GM04503 (cell line): ENCODE measurements around the gene LIN7C.

ENCODE experiments used
- DNase-seq: peaks from one replicate; pipeline ENCODE4 v3.0.0-alpha.2; 2012; ENCODE audit warnings: low read depth

Gene LIN7C

GRCh38 chr11:27507557-27508322 lies 1.2 kb upstream of the LIN7C start:
- DNase-seq: no peak

- DNase-seq: no peak
Measured at GRCh38 chr11:27505781-27506180, 788 bp downstream of the LIN7C start.

GRCh38 chr11:27504205-27504604 lies 2.4 kb downstream of the LIN7C start:
- DNase-seq: no peak

GRCh38 chr11:27501100-27501499 lies 5.5 kb downstream of the LIN7C start:
- no peak for DNase-seq

- DNase-seq: no peak
Measured at GRCh38 chr11:27497911-27498310, 8.7 kb downstream of the LIN7C start.

GRCh38 chr11:27497284-27497866 lies 9.2 kb downstream of the LIN7C start:
- no peak for DNase-seq

GRCh38 chr11:27496461-27496860 lies 10.1 kb downstream of the LIN7C start:
- no peak for DNase-seq

- DNase-seq: no peak
Measured at GRCh38 chr11:27495710-27496300, 10.8 kb downstream of the LIN7C start.

GRCh38 chr11:27489092-27489491 lies 17.5 kb downstream of the LIN7C start:
- DNase-seq: no peak

GRCh38 chr11:27487706-27488105 lies 18.9 kb downstream of the LIN7C start:
- no peak for DNase-seq

- DNase-seq: no peak
Measured at GRCh38 chr11:27485930-27486773, 20.4 kb downstream of the LIN7C start.

- no peak for DNase-seq
Measured at GRCh38 chr11:27482793-27483192, 23.8 kb downstream of the LIN7C start.

GRCh38 chr11:27481992-27482391 lies 24.6 kb downstream of the LIN7C start:
- no peak for DNase-seq

GRCh38 chr11:27477831-27478230 lies 28.7 kb downstream of the LIN7C start:
- no peak for DNase-seq

- no peak for DNase-seq
Measured at GRCh38 chr11:27477243-27477642, 29.3 kb downstream of the LIN7C start.

- no peak for DNase-seq
Measured at GRCh38 chr11:27475622-27476021, 30.9 kb downstream of the LIN7C start.

GRCh38 chr11:27473017-27473406 lies 33.6 kb downstream of the LIN7C start:
- no peak for DNase-seq

- peak; percentile 70 for DNase-seq
Measured at GRCh38 chr11:27472398-27473016, 34.1 kb downstream of the LIN7C start, which contains the start of gene LGR4. Gene LGR4 (minus strand): TSS chr11:27472790. CDS start chr11:27472302, 488 bp downstream.

- no peak for DNase-seq
Measured at GRCh38 chr11:27471589-27472397, 34.8 kb downstream of the LIN7C start.

GRCh38 chr11:27470826-27471588 lies 35.6 kb downstream of the LIN7C start:
- DNase-seq: no peak
